HG02840 (cell line): Measurements from ENCODE around the gene VPS51.

Experiments used
- ATAC-seq: cut with Tn5 transposase; IDR thresholded peaks from one replicate; pipeline ENCODE4 v1.9.1; 2021; ENCODE audit warnings: mild to moderate bottlenecking, moderate library complexity, moderate number of reproducible peaks; ENCODE audit not compliant: unreplicated experiment, low FRiP score

Gene VPS51

GRCh38 chr11:65095974-65096806 is at the start of gene VPS51:
TSS of gene VPS51 (plus strand) at chr11:65096214. CDS start at chr11:65096251, 37 bp downstream.
- ATAC-seq, result peak; percentile 75

GRCh38 chr11:65047581-65048422 is 48.2 kb upstream of the VPS51 start:
- ATAC-seq, result no peak

GRCh38 chr11:65051398-65051858 is 44.6 kb upstream of the VPS51 start:
- no peak for ATAC-seq

- ATAC-seq, result no peak
Measured at GRCh38 chr11:65053827-65054508, 42.0 kb upstream of the VPS51 start.

GRCh38 chr11:65055538-65055937 is 40.5 kb upstream of the VPS51 start:
- ATAC-seq, result no peak

- ATAC-seq, result no peak
Measured at GRCh38 chr11:65056999-65057398, 39.0 kb upstream of the VPS51 start.

GRCh38 chr11:65057526-65057925 is 38.5 kb upstream of the VPS51 start:
- no peak for ATAC-seq

- ATAC-seq, result no peak
Measured at GRCh38 chr11:65058012-65058411, 38.0 kb upstream of the VPS51 start.

- no peak for ATAC-seq
Measured at GRCh38 chr11:65058419-65059054, 37.5 kb upstream of the VPS51 start, which contains the start of gene NAALADL1. TSS of gene NAALADL1 (minus strand) at chr11:65058553. CDS start at chr11:65058521, 32 bp downstream.

GRCh38 chr11:65059523-65059922 is 36.5 kb upstream of the VPS51 start:
- ATAC-seq, result no peak

- no peak for ATAC-seq
Measured at GRCh38 chr11:65059959-65060824, 35.8 kb upstream of the VPS51 start.

GRCh38 chr11:65060913-65061408 is 35.1 kb upstream of the VPS51 start:
- no peak for ATAC-seq

- no peak for ATAC-seq
Measured at GRCh38 chr11:65063532-65063931, 32.5 kb upstream of the VPS51 start.

- ATAC-seq, result no peak
Measured at GRCh38 chr11:65064847-65065240, 31.2 kb upstream of the VPS51 start.

- ATAC-seq, result no peak
Measured at GRCh38 chr11:65065851-65066250, 30.2 kb upstream of the VPS51 start.

- ATAC-seq, result no peak
Measured at GRCh38 chr11:65066315-65066714, 29.7 kb upstream of the VPS51 start.

- ATAC-seq, result no peak
Measured at GRCh38 chr11:65066805-65067291, 29.2 kb upstream of the VPS51 start.

GRCh38 chr11:65067446-65067845 is 28.6 kb upstream of the VPS51 start:
- ATAC-seq, result no peak

- ATAC-seq, result no peak
Measured at GRCh38 chr11:65069217-65069616, 26.8 kb upstream of the VPS51 start.
